ENCODE measurements around the gene DRC1. TPM values are rescaled to one million over a fixed set of nuclear protein-coding genes. Genes with fewer than 3 reads are reported as not detected.

DRC1 gene
- total and polyA plus RNA-seq, 2 donors (not counting 1 experiment from before 2014, with no cell fraction given) = under 0.01 to 0.10 TPM

- Histone ChIP-seq H3K36me3 (ENCODE audit: control insufficient read depth, insufficient read depth, low read length) (peaks cover 6% of the 10 kb centered on the region), H2AFZ (ENCODE audit: low read length) (no peak overlapping the region), H3K27ac (ENCODE audit: insufficient read depth, low read length) (no peak overlapping the region), H3K4me2 (ENCODE audit: extremely low read depth, insufficient read depth, low read length) (no peak overlapping the region), H3K9ac (ENCODE audit: insufficient read depth, low read length) (no peak overlapping the region), H3K79me2 (ENCODE audit: control insufficient read depth, insufficient read depth, low read length) (no peaks in the 10 kb centered on the region), H3K4me1 (ENCODE audit: control insufficient read depth, extremely low read depth, insufficient read depth, low read length) (no peaks in the 10 kb centered on the region), H4K20me1 (ENCODE audit: control insufficient read depth, extremely low read depth, insufficient read depth, low read length) (no peaks in the 10 kb centered on the region), H3K9me3 (ENCODE audit: control insufficient read depth, insufficient read depth, low read depth, low read length) (no peaks in the 10 kb centered on the region), H3K27me3 (ENCODE audit: control insufficient read depth, insufficient read depth, low read length) (no peaks in the 10 kb centered on the region), H3K4me3 (replicated peaks in 1 of 4; ENCODE audit: control extremely low read depth in 1 of 4, insufficient read depth in 1 of 4, low read depth in 3 of 4, low read length in 4 of 4) (no peak overlapping the region)
- TF ChIP-seq EZH2 (IDR thresholded peaks at IDR 0.05; ENCODE audit: low read length, missing control alignments) (no peak), CTCF (conservative IDR thresholded peaks at IDR 0.05 in 1 of 2, IDR thresholded peaks at IDR 0.05 in 1 of 2; ENCODE audit: low read depth in 1 of 2, low read length in 2 of 2) (no peak)
- DNase-seq (ENCODE audit: low read depth in 2 of 2) = peak; percentile 14 to 39
Observed at GRCh38 chr2:26394694-26395093, 7.0 kb upstream of the DRC1 start.

- H3K4me3 ChIP-seq (replicated peaks in 1 of 4; ENCODE audit: control extremely low read depth in 1 of 4, insufficient read depth in 1 of 4, low read depth in 3 of 4, low read length in 4 of 4) = no peak overlapping the region
- H3K27ac ChIP-seq (ENCODE audit: insufficient read depth, low read length) = no peak overlapping the region
- no peak overlapping the region for H3K4me2 ChIP-seq (ENCODE audit: extremely low read depth, insufficient read depth, low read length)
- H2AFZ ChIP-seq (ENCODE audit: low read length) = no peak overlapping the region
- H4K20me1 ChIP-seq (ENCODE audit: control insufficient read depth, extremely low read depth, insufficient read depth, low read length) = no peaks in the 10 kb centered on the region
- no peaks in the 10 kb centered on the region for H3K27me3 ChIP-seq (ENCODE audit: control insufficient read depth, insufficient read depth, low read length)
- DNase-seq (ENCODE audit: low read depth in 2 of 2) = no peak
- H3K4me1 ChIP-seq (ENCODE audit: control insufficient read depth, extremely low read depth, insufficient read depth, low read length) = no peaks in the 10 kb centered on the region
- no peak for TF ChIP-seq EZH2 (IDR thresholded peaks at IDR 0.05; ENCODE audit: low read length, missing control alignments)
- TF ChIP-seq CTCF (conservative IDR thresholded peaks at IDR 0.05 in 1 of 2, IDR thresholded peaks at IDR 0.05 in 1 of 2; ENCODE audit: low read depth in 1 of 2, low read length in 2 of 2) = no peak
- no peak overlapping the region for H3K9ac ChIP-seq (ENCODE audit: insufficient read depth, low read length)
- peaks cover 6% of the 10 kb centered on the region for H3K36me3 ChIP-seq (ENCODE audit: control insufficient read depth, insufficient read depth, low read length)
- no peaks in the 10 kb centered on the region for H3K79me2 ChIP-seq (ENCODE audit: control insufficient read depth, insufficient read depth, low read length)
- H3K9me3 ChIP-seq (ENCODE audit: control insufficient read depth, insufficient read depth, low read depth, low read length) = no peaks in the 10 kb centered on the region
Observed at GRCh38 chr2:26395394-26395793, 6.3 kb upstream of the DRC1 start.

DNA sequence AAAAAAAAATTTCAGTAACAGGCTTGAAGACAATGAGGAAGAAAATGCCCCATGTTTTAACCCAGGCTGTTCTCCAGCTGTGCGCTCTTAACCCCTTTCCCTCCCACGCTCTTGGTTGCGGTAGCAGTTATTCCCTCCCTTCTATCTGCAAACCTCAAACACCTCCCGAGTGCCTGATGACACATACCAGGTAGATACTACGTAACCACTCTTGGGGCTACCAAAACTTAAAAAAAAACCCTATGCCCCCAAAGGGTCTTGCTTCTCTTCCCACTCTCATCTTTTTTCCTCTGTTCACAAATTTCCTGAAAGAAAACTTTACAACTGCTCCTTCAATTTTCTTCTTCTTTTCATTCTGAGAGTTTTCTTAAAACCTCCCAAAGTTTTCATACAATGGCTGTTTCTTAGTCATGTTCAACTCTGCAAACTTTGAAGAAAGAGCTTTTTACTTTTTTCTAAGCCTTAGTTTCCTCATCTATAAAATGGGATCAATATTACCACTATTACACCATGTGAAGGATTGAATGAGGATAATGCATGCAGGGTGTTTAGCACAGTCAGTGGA is 4.9 kb upstream of the DRC1 start:
- Histone ChIP-seq H3K79me2 (ENCODE audit: control insufficient read depth, insufficient read depth, low read length) (no peaks in the 10 kb centered on the region), H3K9me3 (ENCODE audit: control insufficient read depth, insufficient read depth, low read depth, low read length) (no peaks in the 10 kb centered on the region), H2AFZ (ENCODE audit: low read length) (no peak overlapping the region), H3K36me3 (ENCODE audit: control insufficient read depth, insufficient read depth, low read length) (peaks cover 4% of the 10 kb centered on the region), H3K27ac (ENCODE audit: insufficient read depth, low read length) (no peak overlapping the region), H3K4me2 (ENCODE audit: extremely low read depth, insufficient read depth, low read length) (no peak overlapping the region), H3K27me3 (ENCODE audit: control insufficient read depth, insufficient read depth, low read length) (no peaks in the 10 kb centered on the region), H3K4me1 (ENCODE audit: control insufficient read depth, extremely low read depth, insufficient read depth, low read length) (no peaks in the 10 kb centered on the region), H4K20me1 (ENCODE audit: control insufficient read depth, extremely low read depth, insufficient read depth, low read length) (no peaks in the 10 kb centered on the region), H3K9ac (ENCODE audit: insufficient read depth, low read length) (no peak overlapping the region), H3K4me3 (replicated peaks in 1 of 4; ENCODE audit: control extremely low read depth in 1 of 4, insufficient read depth in 1 of 4, low read depth in 3 of 4, low read length in 4 of 4) (no peak overlapping the region)
- TF ChIP-seq CTCF (conservative IDR thresholded peaks at IDR 0.05 in 1 of 2, IDR thresholded peaks at IDR 0.05 in 1 of 2; ENCODE audit: low read depth in 1 of 2, low read length in 2 of 2) (no peak), EZH2 (IDR thresholded peaks at IDR 0.05; ENCODE audit: low read length, missing control alignments) (no peak)
- DNase-seq (ENCODE audit: low read depth in 2 of 2) = no peak
